ENCODE data around the gene ADAMTSL3. TPM values are rescaled to one million over a fixed set of nuclear protein-coding genes. Genes with fewer than 3 reads are reported as not detected.

The ADAMTSL3 gene
- polyA plus RNA-seq, 1 of the 3 experiments (the other 2 are of a cell fraction), result 0.02 TPM

DNA sequence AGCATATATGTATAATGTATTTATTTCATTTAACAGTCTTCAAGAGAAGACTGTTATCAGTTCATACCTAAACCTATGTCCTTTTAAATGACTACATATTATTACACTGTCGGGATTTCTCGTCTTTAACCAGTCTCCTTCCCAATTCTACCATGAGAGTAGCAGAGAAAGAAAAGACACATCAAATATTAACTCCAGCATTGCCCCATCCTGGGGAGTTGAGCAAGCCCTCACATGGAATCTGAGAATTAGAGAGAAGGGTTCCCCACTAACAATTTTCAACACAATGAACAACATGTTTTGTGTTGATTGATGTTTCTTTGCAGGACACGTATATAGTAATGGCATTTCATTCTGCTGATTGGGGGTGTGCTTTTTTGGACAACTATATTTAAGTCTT lies 257.4 kb downstream of the ADAMTSL3 start:
- POLR2A ChIA-PET, result no interaction called here
- DNase-seq, result no peak
- Histone ChIP-seq H3K4me3 (ENCODE audit: low read depth in 2 of 2, low read length in 1 of 2) (no peak overlapping the region), H3K9me3 (no peaks in the 10 kb centered on the region), H3K9ac (no peak overlapping the region), H3K4me1 (ENCODE audit: control insufficient read depth in 1 of 2, insufficient read depth in 2 of 2, low read depth in 1 of 2, low read length in 1 of 2) (no peaks in the 10 kb centered on the region), H4K20me1 (ENCODE audit: insufficient read depth) (no peaks in the 10 kb centered on the region), H3K79me2 (ENCODE audit: insufficient read depth) (no peaks in the 10 kb centered on the region), H3K27me3 (ENCODE audit: insufficient read depth) (no peaks in the 10 kb centered on the region), H3K9me2 (no peaks in the 10 kb centered on the region), H3K4me2 (no peak overlapping the region), H3K36me3 (replicated peaks in 1 of 2; ENCODE audit: control insufficient read depth in 1 of 2, insufficient read depth in 2 of 2, low read length in 1 of 2) (no peaks in the 10 kb centered on the region), H3K27ac (ENCODE audit: low read depth in 2 of 2, low read length in 1 of 2) (no peak overlapping the region), H3F3A (replicated peaks; ENCODE audit: insufficient read depth) (no peaks in the 10 kb centered on the region), H2AFZ (ENCODE audit: low read depth) (no peak overlapping the region)
- CTCF ChIA-PET, result no interaction called here
- under 1% methylated on average over 3 of the region's 3 CpGs for WGBS (ENCODE audit: low lambda C conversion rate)
- TF ChIP-seq YY1 (IDR thresholded peaks at IDR 0.05; ENCODE audit: low read depth), result no peak
- TF ChIP-seq MXI1 (IDR thresholded peaks at IDR 0.05; ENCODE audit: low read depth, low read length), result no peak
- TF ChIP-seq, protein P1, sequence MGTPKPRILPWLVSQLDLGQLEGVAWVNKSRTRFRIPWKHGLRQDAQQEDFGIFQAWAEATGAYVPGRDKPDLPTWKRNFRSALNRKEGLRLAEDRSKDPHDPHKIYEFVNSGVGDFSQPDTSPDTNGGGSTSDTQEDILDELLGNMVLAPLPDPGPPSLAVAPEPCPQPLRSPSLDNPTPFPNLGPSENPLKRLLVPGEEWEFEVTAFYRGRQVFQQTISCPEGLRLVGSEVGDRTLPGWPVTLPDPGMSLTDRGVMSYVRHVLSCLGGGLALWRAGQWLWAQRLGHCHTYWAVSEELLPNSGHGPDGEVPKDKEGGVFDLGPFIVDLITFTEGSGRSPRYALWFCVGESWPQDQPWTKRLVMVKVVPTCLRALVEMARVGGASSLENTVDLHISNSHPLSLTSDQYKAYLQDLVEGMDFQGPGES (IDR thresholded peaks at IDR 0.05; ENCODE audit: low read depth, low read length), result no peak
- TF ChIP-seq NFIC (IDR thresholded peaks at IDR 0.05; ENCODE audit: borderline replicate concordance), result no peak
- no peak for TF ChIP-seq TCF12 (IDR thresholded peaks at IDR 0.05)
- no peak for TF ChIP-seq JUND (IDR thresholded peaks at IDR 0.05)
- no peak for TF ChIP-seq POLR2AphosphoS5 (IDR thresholded peaks at IDR 0.05; ENCODE audit: low read depth, low read length)
- TF ChIP-seq, protein P2, sequence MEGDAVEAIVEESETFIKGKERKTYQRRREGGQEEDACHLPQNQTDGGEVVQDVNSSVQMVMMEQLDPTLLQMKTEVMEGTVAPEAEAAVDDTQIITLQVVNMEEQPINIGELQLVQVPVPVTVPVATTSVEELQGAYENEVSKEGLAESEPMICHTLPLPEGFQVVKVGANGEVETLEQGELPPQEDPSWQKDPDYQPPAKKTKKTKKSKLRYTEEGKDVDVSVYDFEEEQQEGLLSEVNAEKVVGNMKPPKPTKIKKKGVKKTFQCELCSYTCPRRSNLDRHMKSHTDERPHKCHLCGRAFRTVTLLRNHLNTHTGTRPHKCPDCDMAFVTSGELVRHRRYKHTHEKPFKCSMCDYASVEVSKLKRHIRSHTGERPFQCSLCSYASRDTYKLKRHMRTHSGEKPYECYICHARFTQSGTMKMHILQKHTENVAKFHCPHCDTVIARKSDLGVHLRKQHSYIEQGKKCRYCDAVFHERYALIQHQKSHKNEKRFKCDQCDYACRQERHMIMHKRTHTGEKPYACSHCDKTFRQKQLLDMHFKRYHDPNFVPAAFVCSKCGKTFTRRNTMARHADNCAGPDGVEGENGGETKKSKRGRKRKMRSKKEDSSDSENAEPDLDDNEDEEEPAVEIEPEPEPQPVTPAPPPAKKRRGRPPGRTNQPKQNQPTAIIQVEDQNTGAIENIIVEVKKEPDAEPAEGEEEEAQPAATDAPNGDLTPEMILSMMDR (IDR thresholded peaks at IDR 0.05), result no peak
- TF ChIP-seq, protein P3, sequence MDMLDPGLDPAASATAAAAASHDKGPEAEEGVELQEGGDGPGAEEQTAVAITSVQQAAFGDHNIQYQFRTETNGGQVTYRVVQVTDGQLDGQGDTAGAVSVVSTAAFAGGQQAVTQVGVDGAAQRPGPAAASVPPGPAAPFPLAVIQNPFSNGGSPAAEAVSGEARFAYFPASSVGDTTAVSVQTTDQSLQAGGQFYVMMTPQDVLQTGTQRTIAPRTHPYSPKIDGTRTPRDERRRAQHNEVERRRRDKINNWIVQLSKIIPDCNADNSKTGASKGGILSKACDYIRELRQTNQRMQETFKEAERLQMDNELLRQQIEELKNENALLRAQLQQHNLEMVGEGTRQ (IDR thresholded peaks at IDR 0.05; ENCODE audit: borderline replicate concordance, low read depth, low read length), result no peak
- no peak for TF ChIP-seq SIN3A (IDR thresholded peaks at IDR 0.05; ENCODE audit: borderline replicate concordance, low read depth, low read length)
- TF ChIP-seq, protein P4, sequence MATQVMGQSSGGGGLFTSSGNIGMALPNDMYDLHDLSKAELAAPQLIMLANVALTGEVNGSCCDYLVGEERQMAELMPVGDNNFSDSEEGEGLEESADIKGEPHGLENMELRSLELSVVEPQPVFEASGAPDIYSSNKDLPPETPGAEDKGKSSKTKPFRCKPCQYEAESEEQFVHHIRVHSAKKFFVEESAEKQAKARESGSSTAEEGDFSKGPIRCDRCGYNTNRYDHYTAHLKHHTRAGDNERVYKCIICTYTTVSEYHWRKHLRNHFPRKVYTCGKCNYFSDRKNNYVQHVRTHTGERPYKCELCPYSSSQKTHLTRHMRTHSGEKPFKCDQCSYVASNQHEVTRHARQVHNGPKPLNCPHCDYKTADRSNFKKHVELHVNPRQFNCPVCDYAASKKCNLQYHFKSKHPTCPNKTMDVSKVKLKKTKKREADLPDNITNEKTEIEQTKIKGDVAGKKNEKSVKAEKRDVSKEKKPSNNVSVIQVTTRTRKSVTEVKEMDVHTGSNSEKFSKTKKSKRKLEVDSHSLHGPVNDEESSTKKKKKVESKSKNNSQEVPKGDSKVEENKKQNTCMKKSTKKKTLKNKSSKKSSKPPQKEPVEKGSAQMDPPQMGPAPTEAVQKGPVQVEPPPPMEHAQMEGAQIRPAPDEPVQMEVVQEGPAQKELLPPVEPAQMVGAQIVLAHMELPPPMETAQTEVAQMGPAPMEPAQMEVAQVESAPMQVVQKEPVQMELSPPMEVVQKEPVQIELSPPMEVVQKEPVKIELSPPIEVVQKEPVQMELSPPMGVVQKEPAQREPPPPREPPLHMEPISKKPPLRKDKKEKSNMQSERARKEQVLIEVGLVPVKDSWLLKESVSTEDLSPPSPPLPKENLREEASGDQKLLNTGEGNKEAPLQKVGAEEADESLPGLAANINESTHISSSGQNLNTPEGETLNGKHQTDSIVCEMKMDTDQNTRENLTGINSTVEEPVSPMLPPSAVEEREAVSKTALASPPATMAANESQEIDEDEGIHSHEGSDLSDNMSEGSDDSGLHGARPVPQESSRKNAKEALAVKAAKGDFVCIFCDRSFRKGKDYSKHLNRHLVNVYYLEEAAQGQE (IDR thresholded peaks at IDR 0.05; ENCODE audit: low read depth, low read length), result no peak
- TF ChIP-seq, protein P5, sequence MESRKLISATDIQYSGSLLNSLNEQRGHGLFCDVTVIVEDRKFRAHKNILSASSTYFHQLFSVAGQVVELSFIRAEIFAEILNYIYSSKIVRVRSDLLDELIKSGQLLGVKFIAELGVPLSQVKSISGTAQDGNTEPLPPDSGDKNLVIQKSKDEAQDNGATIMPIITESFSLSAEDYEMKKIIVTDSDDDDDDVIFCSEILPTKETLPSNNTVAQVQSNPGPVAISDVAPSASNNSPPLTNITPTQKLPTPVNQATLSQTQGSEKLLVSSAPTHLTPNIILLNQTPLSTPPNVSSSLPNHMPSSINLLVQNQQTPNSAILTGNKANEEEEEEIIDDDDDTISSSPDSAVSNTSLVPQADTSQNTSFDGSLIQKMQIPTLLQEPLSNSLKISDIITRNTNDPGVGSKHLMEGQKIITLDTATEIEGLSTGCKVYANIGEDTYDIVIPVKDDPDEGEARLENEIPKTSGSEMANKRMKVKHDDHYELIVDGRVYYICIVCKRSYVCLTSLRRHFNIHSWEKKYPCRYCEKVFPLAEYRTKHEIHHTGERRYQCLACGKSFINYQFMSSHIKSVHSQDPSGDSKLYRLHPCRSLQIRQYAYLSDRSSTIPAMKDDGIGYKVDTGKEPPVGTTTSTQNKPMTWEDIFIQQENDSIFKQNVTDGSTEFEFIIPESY (IDR thresholded peaks at IDR 0.05; ENCODE audit: borderline replicate concordance, low read depth), result no peak
- TF ChIP-seq MEF2A (IDR thresholded peaks at IDR 0.05; ENCODE audit: borderline replicate concordance, low read depth), result no peak
- TF ChIP-seq FOXM1 (IDR thresholded peaks at IDR 0.05; ENCODE audit: low read depth), result no peak
- TF ChIP-seq TEAD4 (IDR thresholded peaks at IDR 0.05; ENCODE audit: borderline replicate concordance, insufficient read depth), result no peak
- TF ChIP-seq GABPA (IDR thresholded peaks at IDR 0.05; ENCODE audit: low read depth), result no peak
- TF ChIP-seq CHD2 (IDR thresholded peaks at IDR 0.05; ENCODE audit: low read length, partially characterized antibody), result no peak

Data from SK-N-SH (cell line).